Panc1 (cell line): ENCODE measurements around the gene GRIP2. TPM values are rescaled to one million over a fixed set of nuclear protein-coding genes. Genes with fewer than 3 reads are reported as not detected.

Source experiments
- ATAC-seq: fragments of 200-7000 bp; cut with Tn5 transposase; 2 replicates; pipeline ENCODE4 v1.9.1; 2020; ENCODE audit warnings: mild to moderate bottlenecking, moderate library complexity
- BruUV-seq: library from RNA; stranded (reverse); fragments of 400-500 nt; replicated peaks from 2 replicates; lab custom pipeline; 2021; lab: Mats Ljungman, UMichigan
- CTCF ChIA-PET: fragments of 300-600 bp; sonication (Branson Sonifier 250); formaldehyde crosslinking; loops from one replicate; lab custom pipeline; 2022; ENCODE audit warnings: antibody characterized with exemption; lab: Charles Lee
- POLR2A ChIA-PET: fragments of 300-600 bp; sonication (Branson Sonifier 250); formaldehyde crosslinking; loops from one replicate; lab custom pipeline; 2022; ENCODE audit warnings: antibody characterized with exemption; lab: Charles Lee
- DNase-seq: peaks from one replicate; pipeline ENCODE4 v3.0.0-alpha.2; 2010; ENCODE audit warnings: low read depth, low spot score
- H3K27ac ChIP-seq: 2 replicates; pipeline ENCODE4 v1.5.1; 2011; ENCODE audit warnings: mild to moderate bottlenecking, low read length, inconsistent platforms
- H3K27me3 ChIP-seq: fragments of 200-500 bp; sonication (Bioruptor generic); 2 replicates; pipeline ENCODE4 v1.6.0; 2014; ENCODE audit warnings: low read length, inconsistent platforms; ENCODE audit not compliant: control insufficient read depth, insufficient read depth
- H3K36me3 ChIP-seq: fragments of 200-500 bp; sonication (Bioruptor generic); 2 replicates; pipeline ENCODE4 v1.5.1; 2014; ENCODE audit warnings: inconsistent platforms, mild to moderate bottlenecking, low read length, moderate library complexity; ENCODE audit not compliant: control insufficient read depth, insufficient read depth
- H3K4me1 ChIP-seq: 2 replicates; pipeline ENCODE4 v1.5.1; 2011; ENCODE audit warnings: inconsistent platforms, mild to moderate bottlenecking, low read length, moderate library complexity; ENCODE audit not compliant: control insufficient read depth, insufficient read depth
- H3K4me3 ChIP-seq, 2 experiments: 2 replicates each; pipeline ENCODE4 v1.5.1; 2011 to 2012; ENCODE audit warnings: low read depth in 2 of 2, low read length in 2 of 2, mild to moderate bottlenecking in 2 of 2, inconsistent platforms in 1 of 2, moderate library complexity in 1 of 2
- H3K9me3 ChIP-seq: fragments of 200-500 bp; sonication (Bioruptor generic); 2 replicates; pipeline ENCODE4 v1.5.1; 2014; ENCODE audit warnings: low read depth, mild to moderate bottlenecking, inconsistent platforms, low read length, moderate library complexity; ENCODE audit not compliant: control insufficient read depth, insufficient read depth
- CTCF ChIP-seq: fragments of 450-650 bp; IDR thresholded peaks from 2 replicates; pipeline ENCODE4 v1.5.1; 2017; ENCODE audit warnings: mild to moderate bottlenecking
- POLR2AphosphoS5 ChIP-seq: IDR thresholded peaks from 2 replicates; pipeline ENCODE4 v1.6.1; 2012; ENCODE audit warnings: mild to moderate bottlenecking, low read depth, low read length, moderate library complexity
- REST ChIP-seq, 2 experiments: IDR thresholded peaks; 2 replicates each; pipeline ENCODE4 v1.6.1; 2011 to 2012; ENCODE audit warnings: low read depth in 2 of 2, control low read depth in 1 of 2, low read length in 1 of 2, mild to moderate bottlenecking in 1 of 2, moderate library complexity in 1 of 2; ENCODE audit not compliant: insufficient read depth in 1 of 2
- SIN3A ChIP-seq: IDR thresholded peaks from 2 replicates; pipeline ENCODE4 v1.6.1; 2012; ENCODE audit warnings: low read depth, mild to moderate bottlenecking, low read length, moderate library complexity, borderline replicate concordance; ENCODE audit not compliant: insufficient read depth
- TCF7L2 ChIP-seq: IDR thresholded peaks from 2 replicates; pipeline ENCODE4 v1.6.1; 2011; ENCODE audit warnings: mild to moderate bottlenecking, low read depth, low read length, inconsistent platforms
- in situ Hi-C: cut with HindIII; loops from 2 replicates; pipeline ENCODE4 v1.10.0; 2016; ENCODE audit warnings: low sequenced_read_pairs, low pct_unique_long_range_greater_than_20kb
- intact Hi-C: fragments of 100-400 bp; cut with micrococcal nuclease; formaldehyde crosslinking; loops from one replicate; pipeline ENCODE4 v1.10.0; 2022; ENCODE audit not compliant: unreplicated experiment
- total RNA-seq: library from RNA; stranded (reverse); gene quantifications from one replicate; pipeline ENCODE4 v1.2.1, GENCODE V29; 2021; ENCODE audit not compliant: unreplicated experiment

Gene GRIP2
- total RNA-seq, 1 experiment from 2014 or later, result 6.5 TPM

- no TSS peak for BruUV-seq
- no peaks in the 10 kb centered on the region for H3K36me3 ChIP-seq
- intact Hi-C loops, result loop anchor here (2.0 kb wide), 1 partner anchor 40 kb away; no protein-coding TSS in a partner anchor
- H3K27ac ChIP-seq, result no peak overlapping the region
- no peak for DNase-seq
- TF ChIP-seq POLR2AphosphoS5 (no peak), CTCF (peak; percentile 86)
- H3K9me3 ChIP-seq, result no peaks in the 10 kb centered on the region
- ATAC-seq, result peak; percentile 88
- POLR2A ChIA-PET, result no interaction called here
- CTCF ChIA-PET, result no interaction called here
- peaks cover 4% of the 10 kb centered on the region; the same call in 1 of the 2 replicates for H3K4me1 ChIP-seq
- H3K4me3 ChIP-seq, result no peak overlapping the region
- H3K27me3 ChIP-seq, result no peaks in the 10 kb centered on the region
- in situ Hi-C loops, result no loop called here
These were observed 8.2 kb upstream of the GRIP2 start for GRCh38 chr3:14548321-14548729.

- ChIA-PET POLR2A (no interaction called here), CTCF (no interaction called here)
- intact Hi-C loops (loop anchor here (2.0 kb wide), 1 partner anchor 39 kb away; no protein-coding TSS in a partner anchor), in situ Hi-C loops (no loop called here)
- Histone ChIP-seq H3K9me3 (no peaks in the 10 kb centered on the region), H3K27me3 (no peaks in the 10 kb centered on the region), H3K27ac (no peak overlapping the region), H3K4me1 (peaks cover 4% of the 10 kb centered on the region; the same call in 1 of the 2 replicates), H3K4me3 (no peak overlapping the region), H3K36me3 (no peaks in the 10 kb centered on the region)
- no TSS peak for BruUV-seq
- no peak for TF ChIP-seq CTCF
- no peak for TF ChIP-seq SIN3A
- no peak for TF ChIP-seq TCF7L2
- no peak for TF ChIP-seq POLR2AphosphoS5
- DNase-seq, result no peak
- ATAC-seq, result no peak
These were observed 7.6 kb upstream of the GRIP2 start for GRCh38 chr3:14547693-14548092.

- no peak overlapping the region for H3K4me3 ChIP-seq
- no peak overlapping the region for H3K27ac ChIP-seq
- no TSS peak for BruUV-seq
- no peaks in the 10 kb centered on the region for H3K36me3 ChIP-seq
- in situ Hi-C loops, result no loop called here
- no peak for TF ChIP-seq POLR2AphosphoS5
- no peak for TF ChIP-seq SIN3A
- no peak for TF ChIP-seq REST (IDR thresholded peaks at IDR 0.05; ENCODE audit: insufficient read depth in 1 of 2, low read depth in 2 of 2, low read length in 1 of 2)
- TF ChIP-seq TCF7L2, result no peak
- TF ChIP-seq CTCF, result no peak
- ATAC-seq (no peak), DNase-seq (no peak)
- no peaks in the 10 kb centered on the region for H3K27me3 ChIP-seq
- intact Hi-C loops, result no loop called here
- CTCF ChIA-PET, result no interaction called here
- no peaks in the 10 kb centered on the region for H3K9me3 ChIP-seq
- POLR2A ChIA-PET, result no interaction called here
- H3K4me1 ChIP-seq, result no peaks in the 10 kb centered on the region
These were observed 5.9 kb upstream of the GRIP2 start for GRCh38 chr3:14546041-14546440.
